ENCODE data around the gene CMSS1.

CMSS1 gene

DNA sequence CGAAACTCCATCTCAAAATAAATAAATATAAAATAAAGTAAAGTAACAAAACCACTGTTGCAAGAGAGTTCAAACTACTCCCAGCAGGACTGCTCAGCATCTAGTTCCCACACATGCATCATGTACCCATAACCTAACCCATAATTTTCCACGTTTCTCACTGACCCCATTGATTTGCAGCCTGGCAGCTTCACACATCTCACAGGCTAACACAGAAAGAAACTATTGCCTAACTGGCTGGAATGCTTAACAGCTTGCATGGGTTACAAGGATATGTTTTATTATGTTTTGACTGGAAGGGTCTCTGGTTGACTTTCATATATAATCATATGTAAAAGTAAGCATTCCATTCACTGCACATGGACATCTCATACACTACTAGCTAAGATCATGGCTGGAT is 387.5 kb downstream of the CMSS1 start:
- no peak for TF ChIP-seq CSDC2 (CRISPR knock-in tag; IDR thresholded peaks at IDR 0.05)
- TF ChIP-seq PPARA (CRISPR knock-in tag; IDR thresholded peaks at IDR 0.05; ENCODE audit: borderline replicate concordance): no peak
- TF ChIP-seq GLIS3 (CRISPR knock-in tag; IDR thresholded peaks at IDR 0.05): no peak
- no peak for TF ChIP-seq SNAI2 (CRISPR knock-in tag; IDR thresholded peaks at IDR 0.05)
- no peak for TF ChIP-seq TOX (CRISPR knock-in tag; IDR thresholded peaks at IDR 0.05; ENCODE audit: borderline replicate concordance)
- TF ChIP-seq ZNF8 (CRISPR knock-in tag; IDR thresholded peaks at IDR 0.05): no peak
- ATAC-seq: no peak

DNA sequence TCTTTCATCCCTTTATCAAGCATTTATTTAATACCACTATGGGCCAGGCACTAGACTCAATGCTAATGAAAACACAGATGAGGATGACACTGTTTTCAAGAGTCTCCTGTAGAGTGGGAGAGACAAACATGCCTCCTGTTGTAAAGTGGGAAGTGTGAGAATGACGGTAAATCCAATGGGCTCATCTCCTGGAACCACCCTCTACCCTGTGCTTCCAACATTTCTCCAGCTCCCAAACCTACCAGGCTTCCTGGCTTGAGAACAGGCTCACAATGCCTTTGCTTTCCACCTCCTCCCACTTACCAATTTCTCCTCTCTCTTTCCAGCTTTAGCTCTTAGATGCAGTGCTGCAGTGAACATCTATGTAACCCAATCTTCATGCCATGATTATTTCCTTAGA is 389.0 kb downstream of the CMSS1 start:
- no peak for ATAC-seq
- no peak for TF ChIP-seq ZFP30 (CRISPR knock-in tag; IDR thresholded peaks at IDR 0.05)
- TF ChIP-seq GLIS3 (CRISPR knock-in tag; IDR thresholded peaks at IDR 0.05): no peak
- TF ChIP-seq ISL1 (CRISPR knock-in tag; IDR thresholded peaks at IDR 0.05): no peak
- no peak for TF ChIP-seq ESRRG (CRISPR knock-in tag; IDR thresholded peaks at IDR 0.05)
- TF ChIP-seq, protein P1, sequence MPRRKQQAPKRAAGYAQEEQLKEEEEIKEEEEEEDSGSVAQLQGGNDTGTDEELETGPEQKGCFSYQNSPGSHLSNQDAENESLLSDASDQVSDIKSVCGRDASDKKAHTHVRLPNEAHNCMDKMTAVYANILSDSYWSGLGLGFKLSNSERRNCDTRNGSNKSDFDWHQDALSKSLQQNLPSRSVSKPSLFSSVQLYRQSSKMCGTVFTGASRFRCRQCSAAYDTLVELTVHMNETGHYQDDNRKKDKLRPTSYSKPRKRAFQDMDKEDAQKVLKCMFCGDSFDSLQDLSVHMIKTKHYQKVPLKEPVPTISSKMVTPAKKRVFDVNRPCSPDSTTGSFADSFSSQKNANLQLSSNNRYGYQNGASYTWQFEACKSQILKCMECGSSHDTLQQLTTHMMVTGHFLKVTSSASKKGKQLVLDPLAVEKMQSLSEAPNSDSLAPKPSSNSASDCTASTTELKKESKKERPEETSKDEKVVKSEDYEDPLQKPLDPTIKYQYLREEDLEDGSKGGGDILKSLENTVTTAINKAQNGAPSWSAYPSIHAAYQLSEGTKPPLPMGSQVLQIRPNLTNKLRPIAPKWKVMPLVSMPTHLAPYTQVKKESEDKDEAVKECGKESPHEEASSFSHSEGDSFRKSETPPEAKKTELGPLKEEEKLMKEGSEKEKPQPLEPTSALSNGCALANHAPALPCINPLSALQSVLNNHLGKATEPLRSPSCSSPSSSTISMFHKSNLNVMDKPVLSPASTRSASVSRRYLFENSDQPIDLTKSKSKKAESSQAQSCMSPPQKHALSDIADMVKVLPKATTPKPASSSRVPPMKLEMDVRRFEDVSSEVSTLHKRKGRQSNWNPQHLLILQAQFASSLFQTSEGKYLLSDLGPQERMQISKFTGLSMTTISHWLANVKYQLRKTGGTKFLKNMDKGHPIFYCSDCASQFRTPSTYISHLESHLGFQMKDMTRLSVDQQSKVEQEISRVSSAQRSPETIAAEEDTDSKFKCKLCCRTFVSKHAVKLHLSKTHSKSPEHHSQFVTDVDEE (CRISPR knock-in tag; IDR thresholded peaks at IDR 0.05): no peak
- TF ChIP-seq TCF4 (CRISPR knock-in tag; IDR thresholded peaks at IDR 0.05; ENCODE audit: borderline replicate concordance): no peak
- no peak for TF ChIP-seq TOX (CRISPR knock-in tag; IDR thresholded peaks at IDR 0.05; ENCODE audit: borderline replicate concordance)

DNA sequence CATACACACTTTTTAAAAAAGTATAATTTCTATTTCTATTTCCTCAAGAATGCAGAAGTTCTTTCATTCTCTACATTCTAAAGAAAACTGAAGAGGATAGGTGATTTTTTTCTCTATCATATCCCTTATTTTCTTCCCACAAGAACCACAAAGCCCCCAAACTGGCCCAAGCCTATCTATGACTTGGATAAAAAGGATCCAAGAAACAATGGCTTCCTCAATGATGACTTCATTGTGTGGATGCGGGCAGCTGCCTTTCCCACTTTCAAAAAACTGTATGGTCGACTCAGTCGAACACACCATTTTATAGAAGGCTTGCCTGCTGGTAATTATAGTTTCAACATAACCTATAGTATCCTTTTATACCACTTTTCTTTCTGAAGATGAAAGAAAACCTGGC is 390.2 kb downstream of the CMSS1 start:
- TF ChIP-seq ZNF565 (CRISPR knock-in tag; conservative IDR thresholded peaks at IDR 0.05; ENCODE audit: low read depth) (no peak), CSDC2 (CRISPR knock-in tag; IDR thresholded peaks at IDR 0.05) (no peak), ZC3H10 (CRISPR knock-in tag; IDR thresholded peaks at IDR 0.05) (no peak), TOX (CRISPR knock-in tag; IDR thresholded peaks at IDR 0.05; ENCODE audit: borderline replicate concordance) (no peak), BACH2 (CRISPR knock-in tag; IDR thresholded peaks at IDR 0.05; ENCODE audit: borderline replicate concordance) (no peak), PPARA (CRISPR knock-in tag; IDR thresholded peaks at IDR 0.05; ENCODE audit: borderline replicate concordance) (no peak), TCF4 (CRISPR knock-in tag; IDR thresholded peaks at IDR 0.05; ENCODE audit: borderline replicate concordance) (no peak)
- ATAC-seq: no peak

DNA sequence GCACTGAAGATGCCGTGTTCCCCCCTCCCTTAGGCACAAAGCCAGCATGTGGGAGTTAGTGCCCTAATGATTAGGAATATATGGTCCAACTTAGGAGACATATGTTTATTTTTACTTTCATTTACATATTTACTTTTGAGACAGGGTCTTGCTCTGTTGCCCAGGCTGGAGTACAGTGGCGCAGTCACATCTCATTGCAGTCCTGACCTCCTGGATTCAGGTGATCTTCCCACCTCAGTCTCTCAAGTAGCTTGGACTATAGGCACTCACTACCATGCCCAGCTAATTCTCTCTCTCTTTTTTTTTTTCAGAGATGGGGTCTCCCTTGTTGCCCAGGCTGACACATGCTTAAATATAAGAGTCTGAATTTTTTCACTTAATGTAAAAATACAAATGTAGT is 391.5 kb downstream of the CMSS1 start:
- TF ChIP-seq ZNF565 (CRISPR knock-in tag; conservative IDR thresholded peaks at IDR 0.05; ENCODE audit: low read depth) (no peak), ZNF8 (CRISPR knock-in tag; IDR thresholded peaks at IDR 0.05) (no peak), PPARA (CRISPR knock-in tag; IDR thresholded peaks at IDR 0.05; ENCODE audit: borderline replicate concordance) (no peak), ZFP3 (CRISPR knock-in tag; IDR thresholded peaks at IDR 0.05) (no peak), BACH2 (CRISPR knock-in tag; IDR thresholded peaks at IDR 0.05; ENCODE audit: borderline replicate concordance) (no peak), ISL1 (CRISPR knock-in tag; IDR thresholded peaks at IDR 0.05) (no peak), SNAI2 (CRISPR knock-in tag; IDR thresholded peaks at IDR 0.05) (no peak), GLIS3 (CRISPR knock-in tag; IDR thresholded peaks at IDR 0.05) (no peak), RARB (CRISPR knock-in tag; IDR thresholded peaks at IDR 0.05) (no peak), TOX (CRISPR knock-in tag; IDR thresholded peaks at IDR 0.05; ENCODE audit: borderline replicate concordance) (no peak), ZFP30 (CRISPR knock-in tag; IDR thresholded peaks at IDR 0.05) (no peak), OSR1 (CRISPR knock-in tag; IDR thresholded peaks at IDR 0.05) (no peak), ZNF70 (CRISPR knock-in tag; IDR thresholded peaks at IDR 0.05) (no peak), CSDC2 (CRISPR knock-in tag; IDR thresholded peaks at IDR 0.05) (no peak)
- TF ChIP-seq, protein P2, sequence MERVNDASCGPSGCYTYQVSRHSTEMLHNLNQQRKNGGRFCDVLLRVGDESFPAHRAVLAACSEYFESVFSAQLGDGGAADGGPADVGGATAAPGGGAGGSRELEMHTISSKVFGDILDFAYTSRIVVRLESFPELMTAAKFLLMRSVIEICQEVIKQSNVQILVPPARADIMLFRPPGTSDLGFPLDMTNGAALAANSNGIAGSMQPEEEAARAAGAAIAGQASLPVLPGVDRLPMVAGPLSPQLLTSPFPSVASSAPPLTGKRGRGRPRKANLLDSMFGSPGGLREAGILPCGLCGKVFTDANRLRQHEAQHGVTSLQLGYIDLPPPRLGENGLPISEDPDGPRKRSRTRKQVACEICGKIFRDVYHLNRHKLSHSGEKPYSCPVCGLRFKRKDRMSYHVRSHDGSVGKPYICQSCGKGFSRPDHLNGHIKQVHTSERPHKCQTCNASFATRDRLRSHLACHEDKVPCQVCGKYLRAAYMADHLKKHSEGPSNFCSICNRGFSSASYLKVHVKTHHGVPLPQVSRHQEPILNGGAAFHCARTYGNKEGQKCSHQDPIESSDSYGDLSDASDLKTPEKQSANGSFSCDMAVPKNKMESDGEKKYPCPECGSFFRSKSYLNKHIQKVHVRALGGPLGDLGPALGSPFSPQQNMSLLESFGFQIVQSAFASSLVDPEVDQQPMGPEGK (CRISPR knock-in tag; IDR thresholded peaks at IDR 0.05; ENCODE audit: borderline replicate concordance): no peak
- TF ChIP-seq, protein P3, sequence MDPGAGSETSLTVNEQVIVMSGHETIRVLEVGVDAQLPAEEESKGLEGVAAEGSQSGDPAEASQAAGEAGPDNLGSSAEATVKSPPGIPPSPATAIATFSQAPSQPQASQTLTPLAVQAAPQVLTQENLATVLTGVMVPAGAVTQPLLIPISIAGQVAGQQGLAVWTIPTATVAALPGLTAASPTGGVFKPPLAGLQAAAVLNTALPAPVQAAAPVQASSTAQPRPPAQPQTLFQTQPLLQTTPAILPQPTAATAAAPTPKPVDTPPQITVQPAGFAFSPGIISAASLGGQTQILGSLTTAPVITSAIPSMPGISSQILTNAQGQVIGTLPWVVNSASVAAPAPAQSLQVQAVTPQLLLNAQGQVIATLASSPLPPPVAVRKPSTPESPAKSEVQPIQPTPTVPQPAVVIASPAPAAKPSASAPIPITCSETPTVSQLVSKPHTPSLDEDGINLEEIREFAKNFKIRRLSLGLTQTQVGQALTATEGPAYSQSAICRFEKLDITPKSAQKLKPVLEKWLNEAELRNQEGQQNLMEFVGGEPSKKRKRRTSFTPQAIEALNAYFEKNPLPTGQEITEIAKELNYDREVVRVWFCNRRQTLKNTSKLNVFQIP (CRISPR knock-in tag; IDR thresholded peaks at IDR 0.05; ENCODE audit: borderline replicate concordance, low read depth): no peak
- TF ChIP-seq, protein P4, sequence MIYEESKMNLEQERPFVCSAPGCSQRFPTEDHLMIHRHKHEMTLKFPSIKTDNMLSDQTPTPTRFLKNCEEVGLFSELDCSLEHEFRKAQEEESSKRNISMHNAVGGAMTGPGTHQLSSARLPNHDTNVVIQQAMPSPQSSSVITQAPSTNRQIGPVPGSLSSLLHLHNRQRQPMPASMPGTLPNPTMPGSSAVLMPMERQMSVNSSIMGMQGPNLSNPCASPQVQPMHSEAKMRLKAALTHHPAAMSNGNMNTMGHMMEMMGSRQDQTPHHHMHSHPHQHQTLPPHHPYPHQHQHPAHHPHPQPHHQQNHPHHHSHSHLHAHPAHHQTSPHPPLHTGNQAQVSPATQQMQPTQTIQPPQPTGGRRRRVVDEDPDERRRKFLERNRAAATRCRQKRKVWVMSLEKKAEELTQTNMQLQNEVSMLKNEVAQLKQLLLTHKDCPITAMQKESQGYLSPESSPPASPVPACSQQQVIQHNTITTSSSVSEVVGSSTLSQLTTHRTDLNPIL (CRISPR knock-in tag; IDR thresholded peaks at IDR 0.05; ENCODE audit: low read depth): no peak
- ATAC-seq: no peak

Data from SK-N-SH treated with all-trans-retinoic acid at 6 μM for 48 hours (cell line).